Measurements from ENCODE around the gene U2SURP.
"Not testable (repeated sequence)": the region's sequence is repeated elsewhere in the genome, so short reads cannot be mapped to it uniquely, and the experiment has no call there.

DNA sequence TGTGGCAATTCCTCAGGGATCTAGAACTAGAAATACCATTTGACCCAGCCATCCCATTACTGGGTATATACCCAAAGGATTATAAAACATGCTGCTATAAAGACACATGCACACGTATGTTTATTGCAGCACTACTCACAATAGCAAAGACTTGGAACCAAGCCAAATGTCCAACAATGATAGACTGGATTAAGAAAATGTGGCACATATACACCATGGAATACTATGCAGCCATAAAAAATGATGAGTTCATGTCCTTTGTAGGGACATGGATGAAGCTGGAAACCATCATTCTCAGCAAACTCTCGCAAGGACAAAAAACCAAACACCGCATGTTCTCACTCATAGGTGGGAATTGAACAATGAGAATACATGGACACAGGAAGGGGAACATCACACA lies 12.5 kb upstream of the U2SURP start:
- TF ChIP-seq, protein P1, sequence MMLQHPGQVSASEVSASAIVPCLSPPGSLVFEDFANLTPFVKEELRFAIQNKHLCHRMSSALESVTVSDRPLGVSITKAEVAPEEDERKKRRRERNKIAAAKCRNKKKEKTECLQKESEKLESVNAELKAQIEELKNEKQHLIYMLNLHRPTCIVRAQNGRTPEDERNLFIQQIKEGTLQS (IDR thresholded peaks at IDR 0.05), result not testable (repeated sequence)
- TF ChIP-seq, protein P2, sequence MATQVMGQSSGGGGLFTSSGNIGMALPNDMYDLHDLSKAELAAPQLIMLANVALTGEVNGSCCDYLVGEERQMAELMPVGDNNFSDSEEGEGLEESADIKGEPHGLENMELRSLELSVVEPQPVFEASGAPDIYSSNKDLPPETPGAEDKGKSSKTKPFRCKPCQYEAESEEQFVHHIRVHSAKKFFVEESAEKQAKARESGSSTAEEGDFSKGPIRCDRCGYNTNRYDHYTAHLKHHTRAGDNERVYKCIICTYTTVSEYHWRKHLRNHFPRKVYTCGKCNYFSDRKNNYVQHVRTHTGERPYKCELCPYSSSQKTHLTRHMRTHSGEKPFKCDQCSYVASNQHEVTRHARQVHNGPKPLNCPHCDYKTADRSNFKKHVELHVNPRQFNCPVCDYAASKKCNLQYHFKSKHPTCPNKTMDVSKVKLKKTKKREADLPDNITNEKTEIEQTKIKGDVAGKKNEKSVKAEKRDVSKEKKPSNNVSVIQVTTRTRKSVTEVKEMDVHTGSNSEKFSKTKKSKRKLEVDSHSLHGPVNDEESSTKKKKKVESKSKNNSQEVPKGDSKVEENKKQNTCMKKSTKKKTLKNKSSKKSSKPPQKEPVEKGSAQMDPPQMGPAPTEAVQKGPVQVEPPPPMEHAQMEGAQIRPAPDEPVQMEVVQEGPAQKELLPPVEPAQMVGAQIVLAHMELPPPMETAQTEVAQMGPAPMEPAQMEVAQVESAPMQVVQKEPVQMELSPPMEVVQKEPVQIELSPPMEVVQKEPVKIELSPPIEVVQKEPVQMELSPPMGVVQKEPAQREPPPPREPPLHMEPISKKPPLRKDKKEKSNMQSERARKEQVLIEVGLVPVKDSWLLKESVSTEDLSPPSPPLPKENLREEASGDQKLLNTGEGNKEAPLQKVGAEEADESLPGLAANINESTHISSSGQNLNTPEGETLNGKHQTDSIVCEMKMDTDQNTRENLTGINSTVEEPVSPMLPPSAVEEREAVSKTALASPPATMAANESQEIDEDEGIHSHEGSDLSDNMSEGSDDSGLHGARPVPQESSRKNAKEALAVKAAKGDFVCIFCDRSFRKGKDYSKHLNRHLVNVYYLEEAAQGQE (IDR thresholded peaks at IDR 0.05), result not testable (repeated sequence)
- TF ChIP-seq, protein P3, sequence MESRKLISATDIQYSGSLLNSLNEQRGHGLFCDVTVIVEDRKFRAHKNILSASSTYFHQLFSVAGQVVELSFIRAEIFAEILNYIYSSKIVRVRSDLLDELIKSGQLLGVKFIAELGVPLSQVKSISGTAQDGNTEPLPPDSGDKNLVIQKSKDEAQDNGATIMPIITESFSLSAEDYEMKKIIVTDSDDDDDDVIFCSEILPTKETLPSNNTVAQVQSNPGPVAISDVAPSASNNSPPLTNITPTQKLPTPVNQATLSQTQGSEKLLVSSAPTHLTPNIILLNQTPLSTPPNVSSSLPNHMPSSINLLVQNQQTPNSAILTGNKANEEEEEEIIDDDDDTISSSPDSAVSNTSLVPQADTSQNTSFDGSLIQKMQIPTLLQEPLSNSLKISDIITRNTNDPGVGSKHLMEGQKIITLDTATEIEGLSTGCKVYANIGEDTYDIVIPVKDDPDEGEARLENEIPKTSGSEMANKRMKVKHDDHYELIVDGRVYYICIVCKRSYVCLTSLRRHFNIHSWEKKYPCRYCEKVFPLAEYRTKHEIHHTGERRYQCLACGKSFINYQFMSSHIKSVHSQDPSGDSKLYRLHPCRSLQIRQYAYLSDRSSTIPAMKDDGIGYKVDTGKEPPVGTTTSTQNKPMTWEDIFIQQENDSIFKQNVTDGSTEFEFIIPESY (IDR thresholded peaks at IDR 0.05), result not testable (repeated sequence)
- TF ChIP-seq, protein P4, sequence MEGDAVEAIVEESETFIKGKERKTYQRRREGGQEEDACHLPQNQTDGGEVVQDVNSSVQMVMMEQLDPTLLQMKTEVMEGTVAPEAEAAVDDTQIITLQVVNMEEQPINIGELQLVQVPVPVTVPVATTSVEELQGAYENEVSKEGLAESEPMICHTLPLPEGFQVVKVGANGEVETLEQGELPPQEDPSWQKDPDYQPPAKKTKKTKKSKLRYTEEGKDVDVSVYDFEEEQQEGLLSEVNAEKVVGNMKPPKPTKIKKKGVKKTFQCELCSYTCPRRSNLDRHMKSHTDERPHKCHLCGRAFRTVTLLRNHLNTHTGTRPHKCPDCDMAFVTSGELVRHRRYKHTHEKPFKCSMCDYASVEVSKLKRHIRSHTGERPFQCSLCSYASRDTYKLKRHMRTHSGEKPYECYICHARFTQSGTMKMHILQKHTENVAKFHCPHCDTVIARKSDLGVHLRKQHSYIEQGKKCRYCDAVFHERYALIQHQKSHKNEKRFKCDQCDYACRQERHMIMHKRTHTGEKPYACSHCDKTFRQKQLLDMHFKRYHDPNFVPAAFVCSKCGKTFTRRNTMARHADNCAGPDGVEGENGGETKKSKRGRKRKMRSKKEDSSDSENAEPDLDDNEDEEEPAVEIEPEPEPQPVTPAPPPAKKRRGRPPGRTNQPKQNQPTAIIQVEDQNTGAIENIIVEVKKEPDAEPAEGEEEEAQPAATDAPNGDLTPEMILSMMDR (IDR thresholded peaks at IDR 0.05; ENCODE audit: low read depth, low read length, missing input control), result not testable (repeated sequence)
- not testable (repeated sequence) for TF ChIP-seq SP1 (IDR thresholded peaks at IDR 0.05); TAF1 (conservative IDR thresholded peaks at IDR 0.05); YY1 (IDR thresholded peaks at IDR 0.05); RAD21 (IDR thresholded peaks at IDR 0.05); JUND (IDR thresholded peaks at IDR 0.05); EGR1 (IDR thresholded peaks at IDR 0.05; ENCODE audit: low read depth in 2 of 2); GABPA (IDR thresholded peaks at IDR 0.05 in 1 of 2, conservative IDR thresholded peaks at IDR 0.05 in 1 of 2)
- TF ChIP-seq, protein P5, sequence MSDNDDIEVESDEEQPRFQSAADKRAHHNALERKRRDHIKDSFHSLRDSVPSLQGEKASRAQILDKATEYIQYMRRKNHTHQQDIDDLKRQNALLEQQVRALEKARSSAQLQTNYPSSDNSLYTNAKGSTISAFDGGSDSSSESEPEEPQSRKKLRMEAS (IDR thresholded peaks at IDR 0.05), result not testable (repeated sequence)

Measured in liver (tissue), 3 donors.